Common myeloid progenitor, CD34-positive (primary cell): ENCODE data around the gene SYS1.

ENCODE experiments used
- CTCF ChIA-PET: fragments of 350-600 bp; sonication (Branson Sonifier 250); formaldehyde crosslinking; loops from one replicate; lab custom pipeline; 2021; ENCODE audit warnings: antibody characterized with exemption; lab: Charles Lee
- POLR2A ChIA-PET: fragments of 350-600 bp; sonication (Branson Sonifier 250); formaldehyde crosslinking; loops from one replicate; lab custom pipeline; 2021; ENCODE audit warnings: antibody characterized with exemption; lab: Charles Lee
- DNase-seq, 3 donors: peaks; one replicate each; pipeline versions ENCODE4 v3.0.0 to v3.0.0-alpha.2; 2013
- H3K27ac ChIP-seq, 2 experiments: 1 replicate in 1 of 2; 2 replicates in 1 of 2; pipeline ENCODE4 v1.7.0; 2013; ENCODE audit warnings: inconsistent platforms in 2 of 2, low read length in 2 of 2, mild to moderate bottlenecking in 2 of 2, low read depth in 1 of 2, moderate library complexity in 1 of 2; ENCODE audit not compliant: severe bottlenecking in 2 of 2, insufficient read depth in 1 of 2, poor library complexity in 1 of 2
- H3K27me3 ChIP-seq, 5 experiments: replicated peaks in 2 of 5; 1 replicate in 3 of 5; 2 replicates in 2 of 5; pipeline versions ENCODE4 v1.6.1 to v1.7.0; 2013; ENCODE audit warnings: low read length in 4 of 5, mild to moderate bottlenecking in 2 of 5, moderate library complexity in 2 of 5, inconsistent platforms in 1 of 5; ENCODE audit not compliant: insufficient read depth in 5 of 5, control insufficient read depth in 4 of 5
- H3K36me3 ChIP-seq, 4 experiments: 1 replicate in 2 of 4; 2 replicates in 2 of 4; pipeline versions ENCODE4 v1.6.1 to v1.7.0; 2013; ENCODE audit warnings: low read length in 3 of 4, control low read depth in 1 of 4, mild to moderate bottlenecking in 1 of 4; ENCODE audit not compliant: control insufficient read depth in 4 of 4, insufficient read depth in 4 of 4
- H3K4me1 ChIP-seq, 4 experiments: 1 replicate in 3 of 4; 2 replicates in 1 of 4; pipeline versions ENCODE4 v1.6.1 to v1.7.1; 2013; ENCODE audit warnings: low read length in 3 of 4, mild to moderate bottlenecking in 3 of 4, control low read depth in 1 of 4, inconsistent platforms in 1 of 4, moderate library complexity in 1 of 4; ENCODE audit not compliant: control insufficient read depth in 4 of 4, insufficient read depth in 4 of 4; ENCODE audit errors: control extremely low read depth in 1 of 4
- H3K4me3 ChIP-seq, 7 experiments: 1 replicate in 4 of 7; 2 replicates in 3 of 7; pipeline versions ENCODE4 v1.5.1 to v1.7.0; 2013; ENCODE audit warnings: mild to moderate bottlenecking in 7 of 7, low read length in 6 of 7, moderate library complexity in 6 of 7, inconsistent platforms in 2 of 7, low read depth in 2 of 7, control low read depth in 1 of 7; ENCODE audit not compliant: insufficient read depth in 4 of 7, control insufficient read depth in 1 of 7; ENCODE audit errors: extremely low read depth in 1 of 7
- H3K9me3 ChIP-seq, 5 experiments: 1 replicate in 4 of 5; 2 replicates in 1 of 5; pipeline versions ENCODE4 v1.6.1 to v1.7.1; 2013; ENCODE audit warnings: low read length in 4 of 5, mild to moderate bottlenecking in 2 of 5, inconsistent platforms in 1 of 5, low read depth in 1 of 5, moderate library complexity in 1 of 5; ENCODE audit not compliant: control insufficient read depth in 4 of 5, insufficient read depth in 2 of 5; ENCODE audit errors: control extremely low read depth in 1 of 5
- WGBS: methylation state at CpG from one replicate; pipeline ENCODE4 v1.1.5; 2013; ENCODE audit not compliant: insufficient coverage; 5-methylcytosine and 5-hydroxymethylcytosine counted together

Gene SYS1

DNA sequence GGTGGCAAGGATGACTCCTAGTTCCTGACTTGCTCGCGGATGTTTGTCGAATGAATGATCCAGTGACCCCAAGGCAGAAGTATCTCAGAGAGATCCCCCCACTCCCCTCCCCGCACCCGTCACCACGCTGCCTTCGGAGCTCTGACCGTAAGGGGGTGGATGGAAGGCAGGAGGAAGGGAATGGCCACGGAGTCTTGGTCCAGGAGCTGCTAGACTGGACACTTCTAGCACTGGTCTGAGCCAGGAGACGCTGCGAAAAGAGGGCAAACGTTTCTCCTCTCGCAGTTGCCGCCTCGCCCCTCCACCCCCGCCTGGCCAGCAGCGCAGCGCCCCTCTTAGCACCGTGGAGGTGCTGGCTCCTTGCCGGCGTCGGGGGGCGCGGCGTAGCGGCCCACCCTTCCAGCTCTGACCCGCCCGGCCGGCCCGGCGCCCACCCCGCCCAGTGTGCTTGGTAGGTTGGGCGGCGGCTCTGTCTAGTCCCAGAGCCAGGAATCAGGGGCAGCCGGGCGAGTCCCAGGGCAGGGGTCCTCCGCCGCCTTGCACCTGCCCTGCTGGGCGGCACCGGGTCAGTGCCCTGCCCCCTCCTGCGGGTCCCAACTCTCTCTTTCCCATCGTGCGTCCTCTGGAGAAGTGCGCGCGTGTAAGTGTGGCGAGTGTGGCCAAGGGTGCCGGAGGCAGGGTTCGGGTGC lies 42.8 kb downstream of the SYS1 start:
- no peak overlapping the region for H3K27ac ChIP-seq
- ChIA-PET POLR2A (interaction anchor here (1.9 kb wide), 1 partner anchor 10 kb away, joined by 7 read pairs; the partner anchor contains the start of gene PIGT), CTCF (interaction anchor here (1.8 to 3.9 kb wide), 2 partner anchors 22 to 30 kb away, joined by 6 to 37 read pairs; partner anchors contain the start of gene TP53TG5)
- under 1% methylated on average over 36 of the region's 49 CpGs for WGBS
- peak in 2 of 3 donors; percentile 10 to 23 for DNase-seq
- H3K4me1 ChIP-seq = peaks cover 2 to 38% (median 34%) of the 10 kb centered on the region in 4 experiments
- H3K36me3 ChIP-seq = peaks cover 0 to 12% (median 3%) of the 10 kb centered on the region in 4 experiments
- peak overlapping the region; percentile 60 to 87 (median 74) for H3K4me3 ChIP-seq
- peaks cover 0 to 10% (median 4%) of the 10 kb centered on the region in 5 experiments for H3K9me3 ChIP-seq
- H3K27me3 ChIP-seq = peaks cover 4 to 14% (median 9%) of the 10 kb centered on the region in 5 experiments

DNA sequence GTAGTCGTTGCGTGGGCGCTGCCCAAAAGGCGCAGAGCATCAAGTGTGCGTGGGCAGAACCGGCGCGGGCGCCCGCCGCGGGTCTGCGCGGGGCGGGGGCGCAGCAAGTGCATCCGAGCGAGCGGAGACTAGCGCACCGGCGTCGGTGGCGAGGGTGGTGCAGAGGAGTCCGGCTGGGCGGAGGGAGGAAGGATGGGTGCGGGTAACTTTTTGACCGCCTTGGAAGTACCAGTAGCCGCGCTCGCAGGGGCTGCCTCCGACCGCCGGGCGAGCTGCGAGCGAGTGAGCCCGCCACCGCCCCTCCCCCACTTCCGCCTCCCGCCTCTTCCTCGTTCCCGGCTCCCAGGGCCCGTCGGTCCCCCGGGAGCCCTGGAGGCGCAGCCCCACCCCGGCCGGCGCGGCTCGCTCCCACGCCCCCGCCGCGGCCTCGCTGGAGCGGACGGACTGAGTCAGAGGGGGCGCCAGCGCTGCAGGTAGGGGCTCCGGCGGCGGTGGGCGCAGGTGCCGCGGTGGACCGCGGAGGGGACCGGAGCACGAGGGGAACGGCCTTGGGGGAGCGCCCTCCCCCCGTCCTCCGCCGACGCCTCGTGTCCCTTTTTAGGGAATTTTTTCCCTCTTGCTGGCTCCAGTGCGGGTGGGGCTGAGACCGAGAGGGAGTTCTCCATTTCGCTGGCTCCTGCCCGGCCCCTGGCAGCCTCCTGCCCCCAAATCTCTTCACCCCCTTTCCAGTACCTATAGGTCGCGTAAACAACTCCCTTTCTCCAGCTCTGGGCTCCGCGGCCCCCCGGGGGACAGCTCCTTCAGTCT lies 43.5 kb downstream of the SYS1 start:
- Histone ChIP-seq H3K4me3 (peak overlapping the region; percentile 60 to 87 (median 74)), H3K4me1 (peaks cover 2 to 38% (median 34%) of the 10 kb centered on the region in 4 experiments), H3K36me3 (peaks cover 0 to 17% (median 3%) of the 10 kb centered on the region in 4 experiments), H3K27me3 (peaks cover 4 to 14% (median 9%) of the 10 kb centered on the region in 5 experiments), H3K9me3 (peaks cover 0 to 3% (median 0%) of the 10 kb centered on the region in 5 experiments), H3K27ac (no peak overlapping the region)
- peak in 2 of 3 donors; percentile 16 to 52 for DNase-seq
- ChIA-PET CTCF (interaction anchor here (1.6 to 3.9 kb wide), 6 partner anchors 9 to 44 kb away, joined by 6 to 37 read pairs (median 10); partner anchors contain the start of genes PIGT and TP53TG5), POLR2A (interaction anchor here (1.9 kb wide), 1 partner anchor 9 kb away, joined by 7 read pairs; the partner anchor contains the start of gene PIGT)
- under 1% methylated on average over 66 of the region's 87 CpGs for WGBS

DNA sequence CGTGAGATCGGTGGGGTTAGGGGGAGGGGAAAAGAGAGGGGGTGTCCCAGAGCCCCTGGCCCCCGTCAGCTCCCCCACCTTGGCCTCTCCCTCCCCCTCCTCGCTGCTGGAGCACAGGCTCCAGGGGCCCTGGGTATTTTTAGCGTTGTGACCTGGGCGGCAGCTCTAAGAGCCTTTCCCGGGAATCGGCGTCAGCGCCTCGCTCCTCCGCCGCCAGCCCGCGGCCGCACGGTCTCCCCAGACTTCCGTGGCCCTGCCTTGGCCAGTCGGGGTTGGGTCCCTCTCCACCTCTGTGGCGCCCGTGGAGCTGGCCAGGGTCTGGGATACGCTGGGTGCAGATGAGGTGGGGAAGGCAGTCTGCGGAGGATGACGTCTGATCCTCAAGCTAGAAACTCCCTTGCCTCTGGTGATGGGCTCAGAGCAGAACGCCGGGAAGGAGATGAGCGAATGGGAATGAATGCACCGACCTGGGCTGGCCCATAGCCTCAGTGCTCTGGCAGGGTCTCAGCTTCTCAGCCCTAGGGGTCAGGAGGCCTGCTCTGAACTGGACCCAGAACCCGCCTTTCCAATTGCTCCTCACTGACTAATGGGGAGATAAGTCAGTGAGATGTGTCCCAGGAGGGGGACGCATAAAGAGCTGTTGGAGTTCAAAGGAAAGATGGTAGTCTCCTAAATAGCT lies 44.2 kb downstream of the SYS1 start:
- H3K9me3 ChIP-seq = no peaks in the 10 kb centered on the region
- peaks cover 0 to 17% (median 3%) of the 10 kb centered on the region in 4 experiments for H3K36me3 ChIP-seq
- no peak overlapping the region for H3K27ac ChIP-seq
- peaks cover 4 to 14% (median 9%) of the 10 kb centered on the region in 5 experiments for H3K27me3 ChIP-seq
- 26% methylated on average over 17 of the region's 30 CpGs for WGBS
- CTCF ChIA-PET = interaction anchor here (1.6 to 3.9 kb wide), 7 partner anchors 9 to 44 kb away, joined by 5 to 37 read pairs (median 7); partner anchors contain the start of genes PIGT and TP53TG5
- H3K4me1 ChIP-seq = peaks cover 2 to 38% (median 34%) of the 10 kb centered on the region in 4 experiments
- H3K4me3 ChIP-seq = peak overlapping the region; percentile 60 to 87 (median 74)
- peak in 1 of 3 donors; percentile 32 for DNase-seq
- POLR2A ChIA-PET = interaction anchor here (0.8 to 1.9 kb wide), 2 partner anchors 9 to 44 kb away, joined by 5 to 7 read pairs; partner anchors contain the start of genes PIGT and SYS1

DNA sequence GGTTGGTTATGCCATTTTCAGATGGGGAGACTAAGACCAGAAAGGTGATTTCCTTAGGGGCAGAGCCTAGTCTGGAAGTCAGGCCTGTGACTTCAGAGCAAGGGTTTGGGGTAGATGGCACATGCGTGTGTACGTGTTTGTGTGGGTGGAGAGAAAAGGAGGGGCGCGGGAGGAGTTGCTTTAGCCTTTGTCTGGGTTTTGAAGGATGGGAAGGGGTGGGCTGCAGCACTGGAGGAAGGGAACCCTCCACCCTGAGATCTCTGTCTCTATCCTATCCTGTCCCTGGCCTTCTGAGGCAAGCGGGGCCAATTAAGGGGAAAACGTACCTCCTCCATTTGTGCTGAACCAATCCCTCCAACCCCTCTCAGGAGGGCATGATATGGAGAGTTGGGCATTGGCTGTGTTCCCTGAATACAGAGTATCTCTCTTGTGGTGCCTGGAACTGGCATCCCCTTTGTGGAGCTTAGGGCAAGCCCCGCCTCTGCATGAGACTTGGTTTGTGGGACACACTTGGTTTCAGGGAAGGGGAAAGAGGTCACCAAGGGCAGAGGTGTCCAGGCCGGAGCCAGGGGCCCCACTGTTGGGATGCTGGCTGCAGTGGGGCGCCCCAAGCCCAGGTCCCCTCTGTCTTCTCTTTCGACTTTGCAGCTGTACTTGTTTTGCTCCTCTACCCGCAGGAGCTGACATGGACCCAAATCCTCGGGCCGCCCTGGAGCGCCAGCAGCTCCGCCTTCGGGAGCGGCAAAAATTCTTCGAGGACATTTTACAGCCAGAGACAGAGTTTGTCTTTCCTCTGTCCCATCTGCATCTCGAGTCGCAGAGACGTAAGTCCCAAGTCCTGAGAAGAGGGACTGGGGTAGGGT lies 45.1 kb downstream of the SYS1 start, which contains the start of gene DBNDD2:
DBNDD2 (plus strand) TSS at position 507 of the 863 bp plus-strand sequence; CDS start at position 686, 179 bp downstream.
- H3K4me1 ChIP-seq = peaks cover 2 to 38% (median 34%) of the 10 kb centered on the region in 4 experiments
- CTCF ChIA-PET = interaction anchor here (0.8 to 3.9 kb wide), 8 partner anchors 8 to 43 kb away, joined by 3 to 37 read pairs (median 7); partner anchors contain the start of genes PIGT and TP53TG5
- 96% methylated on average over 17 of the region's 21 CpGs for WGBS
- peak within 1 kb of the TSS; percentile 11 to 87 (median 74) for H3K4me3 ChIP-seq
- no peaks in the 10 kb centered on the region for H3K9me3 ChIP-seq
- DNase-seq = no peak
- H3K27me3 ChIP-seq = peaks cover 4 to 14% (median 9%) of the 10 kb centered on the region in 5 experiments
- POLR2A ChIA-PET = interaction anchor here (0.8 to 1.9 kb wide), 2 partner anchors 8 to 45 kb away, joined by 5 to 7 read pairs; partner anchors contain the start of genes PIGT and SYS1
- no peak within 1 kb of the TSS for H3K27ac ChIP-seq
- H3K36me3 ChIP-seq = peaks cover 0 to 17% (median 3%) of the 10 kb centered on the region in 4 experiments

DNA sequence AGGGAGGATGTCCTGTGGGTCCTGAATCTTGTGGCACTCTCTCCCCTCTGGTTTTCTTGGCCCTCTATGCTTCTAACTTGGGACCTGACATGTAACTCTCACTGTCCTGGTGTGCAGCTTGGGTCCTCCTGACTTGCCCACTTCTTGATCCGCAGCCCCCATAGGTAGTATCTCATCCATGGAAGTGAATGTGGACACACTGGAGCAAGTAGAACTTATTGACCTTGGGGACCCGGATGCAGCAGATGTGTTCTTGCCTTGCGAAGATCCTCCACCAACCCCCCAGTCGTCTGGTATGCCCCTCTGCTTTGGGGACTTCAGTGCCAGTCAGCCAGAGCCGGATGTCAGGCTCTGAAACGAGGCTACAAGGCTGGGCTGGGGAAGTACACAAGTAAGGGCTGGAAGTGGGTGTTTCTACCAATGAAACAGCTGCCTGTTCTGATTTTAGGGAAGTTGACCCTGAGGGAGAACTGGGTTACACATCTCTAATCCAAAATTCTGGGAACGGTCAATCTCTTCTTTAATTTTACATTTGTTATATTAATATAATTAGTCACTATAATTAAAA lies 45.8 kb downstream of the SYS1 start:
- Histone ChIP-seq H3K4me1 (peaks cover 2 to 38% (median 34%) of the 10 kb centered on the region in 4 experiments), H3K27me3 (peaks cover 4 to 14% (median 9%) of the 10 kb centered on the region in 5 experiments), H3K27ac (no peak overlapping the region), H3K4me3 (peak overlapping the region in 2 of 7 experiments; percentile 6 to 11), H3K36me3 (peaks cover 0 to 17% (median 3%) of the 10 kb centered on the region in 4 experiments), H3K9me3 (no peaks in the 10 kb centered on the region)
- WGBS = 8% methylated on average over 4 of the region's 7 CpGs
- peak; percentile 59 to 87 (median 81) for DNase-seq
- CTCF ChIA-PET = interaction anchor here (0.8 to 3.9 kb wide), 5 partner anchors 10 to 42 kb away, joined by 3 to 37 read pairs (median 5); partner anchors contain the start of gene TP53TG5
- POLR2A ChIA-PET = no interaction called here
